AG04449 (cell line): Measurements from ENCODE around the gene CACNB3.

ENCODE experiments used
- CTCF ChIA-PET: fragments of 350-600 bp; formaldehyde crosslinking; extraction: SDS; loops from one replicate; lab custom pipeline; 2021; ENCODE audit warnings: antibody characterized with exemption; lab: Yijun Ruan, JAX
- POLR2A ChIA-PET: fragments of 400-600, 350-600 bp; formaldehyde crosslinking; extraction: SDS; loops from one replicate; lab custom pipeline; 2020; ENCODE audit warnings: antibody characterized with exemption, inconsistent platforms; lab: Yijun Ruan, JAX
- DNase-seq: peaks from one replicate; pipeline ENCODE4 v3.0.0-alpha.2; 2010; ENCODE audit warnings: low read depth, low spot score
- H3K4me3 ChIP-seq: 2 replicates; pipeline ENCODE4 v1.5.1; 2011; ENCODE audit warnings: low read depth, mild to moderate bottlenecking, control low read depth, low read length
- TF ChIP-seq, protein P1 (sequence below): IDR thresholded peaks from one replicate; pipeline ENCODE4 v1.5.1; 2011; ENCODE audit warnings: mild to moderate bottlenecking, moderate library complexity, low read length, control low read depth, inconsistent platforms; ENCODE audit not compliant: insufficient read depth; ENCODE audit errors: missing control alignments

CACNB3 gene

DNA sequence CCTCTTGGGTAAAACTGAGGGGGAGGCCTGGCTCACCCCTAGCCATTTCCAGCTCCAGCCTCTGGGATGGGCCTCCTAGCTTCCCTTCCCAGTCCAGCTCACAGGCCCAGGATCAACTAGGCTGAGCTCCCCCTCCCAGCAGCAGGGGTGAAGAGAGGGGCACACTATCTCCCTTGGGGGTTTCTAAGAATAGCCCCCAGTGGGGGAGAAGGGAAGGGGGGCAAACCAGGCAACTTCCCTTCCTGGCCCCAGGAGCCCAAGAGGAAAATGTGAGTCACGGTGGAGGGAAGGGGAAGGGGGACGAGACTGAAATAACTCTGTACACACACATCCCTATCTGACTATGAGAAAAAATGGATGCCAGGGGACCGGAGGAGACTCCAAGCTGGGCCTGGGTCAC lies 38.4 kb upstream of the CACNB3 start:
- CTCF ChIA-PET: interaction anchor here (1.0 to 4.9 kb wide), 9 partner anchors 10 to 35 kb away, joined by 3 to 33 read pairs (median 7); partner anchors contain the start of gene ADCY6
- POLR2A ChIA-PET: interaction anchor here (0.7 to 1.1 kb wide), 2 partner anchors 9 to 10 kb away, joined by 3 read pairs; partner anchors contain the start of gene ADCY6
- DNase-seq: peak; percentile 45

DNA sequence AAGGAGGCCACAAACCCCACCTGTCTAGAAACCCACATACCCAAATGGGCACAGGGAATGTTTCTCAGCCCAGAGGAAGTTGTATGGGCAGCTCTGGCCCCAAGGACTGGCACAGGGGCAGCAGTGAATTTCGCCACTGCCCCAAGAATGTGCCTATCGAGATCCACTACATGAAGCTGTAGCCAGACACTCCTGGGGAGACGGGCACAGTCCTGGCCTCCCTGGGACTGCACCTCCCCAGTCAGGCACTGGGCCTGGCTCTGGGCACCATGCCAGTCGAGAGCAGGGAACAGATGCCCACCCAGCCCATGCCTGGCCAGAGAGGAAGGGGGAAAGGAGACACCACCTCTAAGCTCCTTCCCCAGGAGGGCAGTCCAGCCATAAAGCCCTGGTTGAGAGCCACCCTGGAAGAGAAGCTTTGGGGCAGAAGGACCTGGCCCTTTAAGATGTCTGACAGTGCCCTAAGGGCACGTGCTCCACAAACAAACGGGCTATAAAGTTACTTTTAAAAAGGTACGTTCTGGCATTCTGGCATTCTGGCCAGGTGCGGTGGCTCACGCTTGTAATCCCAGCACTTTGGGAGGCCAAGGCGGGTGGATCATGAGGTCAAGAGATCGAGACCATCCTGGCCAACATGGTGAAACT lies 37.8 kb upstream of the CACNB3 start:
- no peak for DNase-seq
- POLR2A ChIA-PET: no interaction called here
- no peak overlapping the region; the same call in 1 of the 2 replicates for H3K4me3 ChIP-seq
- TF ChIP-seq, protein P1, sequence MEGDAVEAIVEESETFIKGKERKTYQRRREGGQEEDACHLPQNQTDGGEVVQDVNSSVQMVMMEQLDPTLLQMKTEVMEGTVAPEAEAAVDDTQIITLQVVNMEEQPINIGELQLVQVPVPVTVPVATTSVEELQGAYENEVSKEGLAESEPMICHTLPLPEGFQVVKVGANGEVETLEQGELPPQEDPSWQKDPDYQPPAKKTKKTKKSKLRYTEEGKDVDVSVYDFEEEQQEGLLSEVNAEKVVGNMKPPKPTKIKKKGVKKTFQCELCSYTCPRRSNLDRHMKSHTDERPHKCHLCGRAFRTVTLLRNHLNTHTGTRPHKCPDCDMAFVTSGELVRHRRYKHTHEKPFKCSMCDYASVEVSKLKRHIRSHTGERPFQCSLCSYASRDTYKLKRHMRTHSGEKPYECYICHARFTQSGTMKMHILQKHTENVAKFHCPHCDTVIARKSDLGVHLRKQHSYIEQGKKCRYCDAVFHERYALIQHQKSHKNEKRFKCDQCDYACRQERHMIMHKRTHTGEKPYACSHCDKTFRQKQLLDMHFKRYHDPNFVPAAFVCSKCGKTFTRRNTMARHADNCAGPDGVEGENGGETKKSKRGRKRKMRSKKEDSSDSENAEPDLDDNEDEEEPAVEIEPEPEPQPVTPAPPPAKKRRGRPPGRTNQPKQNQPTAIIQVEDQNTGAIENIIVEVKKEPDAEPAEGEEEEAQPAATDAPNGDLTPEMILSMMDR: no peak
- CTCF ChIA-PET: interaction anchor here (1.0 to 4.9 kb wide), 6 partner anchors 9 to 35 kb away, joined by 3 to 33 read pairs (median 16); partner anchors contain the start of gene ADCY6

More for the DNA sequence above, 38.4 kb upstream of the CACNB3 start:
- TF ChIP-seq, protein P1: no peak
- no peak overlapping the region; the same call in 1 of the 2 replicates for H3K4me3 ChIP-seq

DNA sequence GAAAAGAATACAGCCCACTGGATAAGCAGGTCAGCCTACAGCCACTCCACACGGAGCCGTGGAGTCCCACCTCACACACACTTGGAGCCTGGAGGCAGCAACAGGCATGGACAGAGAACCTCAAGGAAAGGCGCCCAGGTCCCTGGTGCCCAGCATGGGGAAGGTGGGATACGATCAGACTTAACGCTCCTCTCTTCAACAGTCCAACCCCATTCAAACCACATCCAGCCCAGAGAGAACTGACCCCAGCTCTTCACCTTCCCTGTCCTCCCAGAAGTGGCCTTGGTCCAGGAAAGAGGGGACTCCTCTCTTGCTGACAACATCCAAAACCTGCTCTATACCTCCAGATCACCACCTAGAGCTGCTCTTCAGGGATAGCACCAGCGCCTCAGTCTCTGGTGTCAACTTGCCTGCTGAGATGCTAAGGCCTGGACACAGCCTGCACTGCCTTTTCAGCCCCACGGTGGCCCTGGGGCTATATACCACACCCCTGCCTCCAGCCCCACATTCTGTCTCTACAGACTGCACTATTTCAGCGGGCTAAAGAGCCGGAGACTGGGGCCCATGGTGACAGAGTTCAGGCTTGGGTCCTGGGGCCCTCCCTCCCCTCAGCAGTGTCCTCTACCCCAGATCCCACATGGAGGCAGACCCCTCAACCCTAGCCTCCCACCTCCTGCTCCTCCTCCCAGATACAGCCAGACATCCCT lies 36.4 kb upstream of the CACNB3 start:
- TF ChIP-seq, protein P1: no peak
- ChIA-PET POLR2A (interaction anchor here (0.6 kb wide), 1 partner anchor 78 kb away, joined by 3 read pairs; no protein-coding TSS in a partner anchor), CTCF (interaction anchor here (3.6 to 5.4 kb wide), 3 partner anchors 14 to 33 kb away, joined by 24 to 41 read pairs (median 33); no protein-coding TSS in a partner anchor)
- H3K4me3 ChIP-seq: no peak overlapping the region
- no peak for DNase-seq

DNA sequence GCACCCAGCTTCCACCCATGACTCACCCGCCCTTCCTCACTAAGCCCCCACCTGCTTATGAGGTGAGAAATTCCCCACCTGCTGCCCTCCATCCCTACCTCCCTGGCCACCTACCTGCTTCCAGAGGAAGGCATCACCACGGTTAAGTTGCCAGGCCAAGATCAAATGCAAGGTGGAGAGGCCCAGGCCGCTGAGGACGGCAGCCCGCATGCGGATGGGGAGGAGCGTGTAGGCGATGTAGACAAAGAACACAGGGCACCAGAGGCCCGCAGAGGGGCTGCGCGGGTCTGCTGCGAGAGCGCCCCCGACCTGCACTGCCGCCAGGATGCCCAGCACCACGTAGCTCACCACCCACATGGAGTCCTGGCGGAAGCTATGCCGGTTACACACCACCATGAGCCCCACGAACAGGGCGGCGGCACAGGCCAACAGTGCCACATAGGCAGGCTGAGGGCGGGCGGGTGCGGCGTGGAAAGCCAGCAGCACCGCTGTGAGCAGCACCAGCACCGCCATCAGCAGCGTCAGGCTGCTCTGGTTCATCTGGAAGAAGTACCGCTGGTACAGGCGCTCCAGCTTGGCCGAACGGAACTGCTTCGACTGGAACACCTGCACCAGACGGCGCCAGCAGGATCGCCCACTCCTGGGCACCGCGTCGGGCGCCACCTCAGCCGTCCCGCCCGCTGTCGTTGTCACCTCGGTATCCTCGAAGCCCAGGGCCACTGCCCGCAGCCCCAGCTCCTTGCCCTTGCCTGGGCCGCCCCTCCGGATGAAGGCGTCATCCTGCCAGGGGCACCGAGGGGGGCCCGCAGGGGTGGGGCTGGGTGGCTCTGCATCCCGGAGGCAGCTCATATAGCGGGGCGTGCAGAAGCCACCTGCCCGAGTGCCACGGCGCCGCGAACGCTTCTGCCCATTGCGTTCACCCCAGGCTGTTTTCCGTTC lies 35.6 kb upstream of the CACNB3 start:
- no peak for DNase-seq
- H3K4me3 ChIP-seq: no peak overlapping the region
- TF ChIP-seq, protein P1: no peak
- CTCF ChIA-PET: interaction anchor here (1.2 to 5.4 kb wide), 5 partner anchors 9 to 30 kb away, joined by 3 to 41 read pairs (median 14); no protein-coding TSS in a partner anchor
- POLR2A ChIA-PET: interaction anchor here (0.6 kb wide), 1 partner anchor 79 kb away, joined by 3 read pairs; no protein-coding TSS in a partner anchor

DNA sequence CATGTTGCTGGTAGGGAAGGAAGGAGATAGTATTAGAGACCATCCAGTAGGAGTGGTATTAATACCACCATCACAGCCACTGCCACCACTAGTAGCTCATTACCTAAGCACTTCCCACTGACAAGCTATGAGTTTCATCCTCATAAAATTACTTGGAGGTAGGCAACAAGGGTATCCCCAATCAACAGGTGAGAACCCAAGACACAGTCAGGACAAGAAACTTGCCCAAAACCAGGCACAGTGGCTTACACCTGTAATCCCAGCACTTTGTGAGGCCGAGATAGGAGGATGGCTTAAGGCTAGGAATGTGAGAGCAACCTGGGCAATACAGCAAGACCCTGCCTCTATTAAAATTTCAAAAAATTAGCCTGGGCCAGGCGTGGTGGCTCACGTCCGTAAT lies 34.9 kb upstream of the CACNB3 start:
- TF ChIP-seq, protein P1: no peak
- ChIA-PET CTCF (interaction anchor here (1.2 to 5.4 kb wide), 4 partner anchors 10 to 30 kb away, joined by 3 to 41 read pairs (median 9); no protein-coding TSS in a partner anchor), POLR2A (no interaction called here)
- H3K4me3 ChIP-seq: no peak overlapping the region
- DNase-seq: no peak
